Measurements from ENCODE around the gene MESD. TPM values are rescaled to one million over a fixed set of nuclear protein-coding genes. Genes with fewer than 3 reads are reported as not detected.

MESD gene
- total RNA-seq, 4 donors from 2014 or later = 20.3 to 48.7 (median 27.1) TPM

DNA sequence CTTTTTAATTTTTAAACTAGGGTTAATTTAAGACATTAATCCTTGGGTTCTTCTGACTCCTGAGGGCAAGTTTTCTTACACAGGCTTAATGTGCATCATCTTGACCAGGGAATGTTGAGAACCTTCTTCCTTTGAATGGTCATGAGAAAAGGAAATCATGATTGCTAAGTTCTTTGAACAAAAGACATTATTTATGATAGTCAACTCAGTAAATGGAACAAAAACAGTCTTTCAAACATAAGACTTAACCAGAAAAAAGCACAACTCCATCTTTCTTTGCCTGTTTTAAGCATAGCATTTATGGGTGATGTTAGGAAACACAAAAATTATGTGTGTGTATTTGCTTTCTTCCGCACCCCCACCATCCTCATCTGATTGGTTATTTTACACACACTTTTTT is 16.5 kb upstream of the MESD start:
- no peak for TF ChIP-seq POLR2A (IDR thresholded peaks at IDR 0.05)
- TF ChIP-seq, protein P1, sequence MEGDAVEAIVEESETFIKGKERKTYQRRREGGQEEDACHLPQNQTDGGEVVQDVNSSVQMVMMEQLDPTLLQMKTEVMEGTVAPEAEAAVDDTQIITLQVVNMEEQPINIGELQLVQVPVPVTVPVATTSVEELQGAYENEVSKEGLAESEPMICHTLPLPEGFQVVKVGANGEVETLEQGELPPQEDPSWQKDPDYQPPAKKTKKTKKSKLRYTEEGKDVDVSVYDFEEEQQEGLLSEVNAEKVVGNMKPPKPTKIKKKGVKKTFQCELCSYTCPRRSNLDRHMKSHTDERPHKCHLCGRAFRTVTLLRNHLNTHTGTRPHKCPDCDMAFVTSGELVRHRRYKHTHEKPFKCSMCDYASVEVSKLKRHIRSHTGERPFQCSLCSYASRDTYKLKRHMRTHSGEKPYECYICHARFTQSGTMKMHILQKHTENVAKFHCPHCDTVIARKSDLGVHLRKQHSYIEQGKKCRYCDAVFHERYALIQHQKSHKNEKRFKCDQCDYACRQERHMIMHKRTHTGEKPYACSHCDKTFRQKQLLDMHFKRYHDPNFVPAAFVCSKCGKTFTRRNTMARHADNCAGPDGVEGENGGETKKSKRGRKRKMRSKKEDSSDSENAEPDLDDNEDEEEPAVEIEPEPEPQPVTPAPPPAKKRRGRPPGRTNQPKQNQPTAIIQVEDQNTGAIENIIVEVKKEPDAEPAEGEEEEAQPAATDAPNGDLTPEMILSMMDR (IDR thresholded peaks at IDR 0.05) = no peak
- DNase-seq = no peak
- Histone ChIP-seq H3K27me3 (no peaks in the 10 kb centered on the region), H3K9me3 (no peaks in the 10 kb centered on the region), H3K4me1 (peaks cover 0 to 24% (median 7%) of the 10 kb centered on the region in 4 donors), H3K27ac (no peak overlapping the region), H3K4me3 (no peak overlapping the region), H3K36me3 (peaks cover 0 to 4% (median 0%) of the 10 kb centered on the region in 3 donors)

DNA sequence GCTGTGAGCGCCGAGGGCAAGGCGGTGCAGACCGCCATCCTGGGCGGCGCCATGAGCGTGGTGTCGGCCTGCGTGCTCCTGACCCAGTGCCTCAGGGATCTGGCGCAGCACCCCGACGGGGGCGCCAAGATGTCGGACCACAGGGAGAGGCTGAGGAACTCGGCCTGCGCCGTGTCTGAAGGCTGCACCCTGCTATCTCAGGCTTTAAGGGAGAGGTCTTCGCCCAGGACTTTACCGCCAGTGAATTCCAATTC is 13.4 kb upstream of the MESD start:
- TF ChIP-seq, protein P1 (IDR thresholded peaks at IDR 0.05) = no peak
- TF ChIP-seq POLR2A (IDR thresholded peaks at IDR 0.05) = no peak
- Histone ChIP-seq H3K9me3 (no peaks in the 10 kb centered on the region), H3K27me3 (no peaks in the 10 kb centered on the region), H3K4me1 (peaks cover 0 to 24% (median 7%) of the 10 kb centered on the region in 4 donors), H3K36me3 (peaks cover 0 to 4% (median 0%) of the 10 kb centered on the region in 3 donors), H3K4me3 (peak overlapping the region; percentile 71 to 95 (median 81)), H3K27ac (no peak overlapping the region)
- DNase-seq = no peak

DNA sequence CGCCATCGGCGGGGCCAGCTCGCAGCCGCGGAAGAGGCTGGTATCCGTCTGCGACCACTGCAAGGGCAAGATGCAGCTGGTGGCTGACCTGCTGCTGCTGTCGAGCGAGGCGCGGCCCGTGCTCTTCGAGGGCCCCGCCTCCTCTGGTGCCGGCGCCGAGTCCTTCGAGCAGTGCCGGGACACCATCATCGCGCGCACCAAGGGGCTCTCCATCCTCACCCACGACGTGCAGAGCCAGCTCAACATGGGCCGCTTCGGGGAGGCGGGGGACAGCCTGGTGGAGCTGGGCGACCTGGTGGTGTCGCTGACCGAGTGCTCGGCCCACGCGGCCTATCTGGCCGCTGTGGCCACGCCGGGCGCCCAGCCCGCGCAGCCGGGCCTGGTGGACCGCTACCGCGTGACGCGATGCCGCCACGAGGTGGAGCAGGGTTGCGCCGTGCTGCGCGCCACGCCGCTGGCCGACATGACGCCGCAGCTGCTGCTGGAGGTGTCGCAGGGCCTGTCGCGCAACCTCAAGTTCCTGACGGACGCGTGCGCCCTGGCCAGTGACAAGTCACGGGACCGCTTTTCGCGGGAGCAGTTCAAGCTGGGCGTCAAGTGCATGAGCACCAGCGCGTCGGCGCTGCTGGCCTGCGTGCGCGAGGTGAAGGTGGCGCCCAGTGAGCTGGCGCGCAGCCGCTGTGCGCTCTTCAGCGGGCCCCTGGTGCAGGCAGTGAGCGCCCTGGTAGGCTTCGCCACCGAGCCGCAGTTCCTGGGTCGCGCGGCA is 12.9 kb upstream of the MESD start:
- Histone ChIP-seq H3K9me3 (no peaks in the 10 kb centered on the region), H3K4me1 (peaks cover 0 to 24% (median 7%) of the 10 kb centered on the region in 4 donors), H3K27me3 (no peaks in the 10 kb centered on the region), H3K36me3 (peaks cover 0 to 4% (median 0%) of the 10 kb centered on the region in 3 donors), H3K4me3 (peak overlapping the region; percentile 71 to 95 (median 81)), H3K27ac (peak overlapping the region; percentile 92 to 99 (median 98))
- TF ChIP-seq, protein P1 (IDR thresholded peaks at IDR 0.05) = no peak
- peak in 1 of 3 donors; percentile 53 for DNase-seq

DNA sequence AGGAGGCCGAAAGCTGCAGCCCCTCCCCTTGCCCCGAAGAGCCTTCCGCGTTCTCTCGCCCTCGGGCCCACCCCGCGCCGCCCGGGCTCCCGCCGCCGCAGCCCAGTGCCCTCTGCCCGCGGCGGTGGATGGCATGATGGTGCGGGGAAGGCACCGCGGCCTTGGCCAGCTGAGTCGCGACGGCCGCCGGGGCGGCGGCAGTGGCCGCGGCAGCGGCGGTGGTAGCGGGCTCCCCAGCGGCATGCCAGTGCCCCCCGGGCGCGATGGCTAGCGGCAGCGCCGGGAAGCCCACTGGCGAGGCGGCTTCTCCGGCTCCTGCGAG is 12.4 kb upstream of the MESD start:
- TF ChIP-seq POLR2A (IDR thresholded peaks at IDR 0.05) = no peak
- TF ChIP-seq, protein P1 (IDR thresholded peaks at IDR 0.05) = no peak
- Histone ChIP-seq H3K36me3 (peaks cover 0 to 4% (median 0%) of the 10 kb centered on the region in 3 donors), H3K4me3 (peak overlapping the region; percentile 71 to 95 (median 81)), H3K4me1 (peaks cover 0 to 24% (median 7%) of the 10 kb centered on the region in 4 donors), H3K9me3 (no peaks in the 10 kb centered on the region), H3K27ac (peak overlapping the region; percentile 92 to 99 (median 98)), H3K27me3 (no peaks in the 10 kb centered on the region)
- no peak for DNase-seq

DNA sequence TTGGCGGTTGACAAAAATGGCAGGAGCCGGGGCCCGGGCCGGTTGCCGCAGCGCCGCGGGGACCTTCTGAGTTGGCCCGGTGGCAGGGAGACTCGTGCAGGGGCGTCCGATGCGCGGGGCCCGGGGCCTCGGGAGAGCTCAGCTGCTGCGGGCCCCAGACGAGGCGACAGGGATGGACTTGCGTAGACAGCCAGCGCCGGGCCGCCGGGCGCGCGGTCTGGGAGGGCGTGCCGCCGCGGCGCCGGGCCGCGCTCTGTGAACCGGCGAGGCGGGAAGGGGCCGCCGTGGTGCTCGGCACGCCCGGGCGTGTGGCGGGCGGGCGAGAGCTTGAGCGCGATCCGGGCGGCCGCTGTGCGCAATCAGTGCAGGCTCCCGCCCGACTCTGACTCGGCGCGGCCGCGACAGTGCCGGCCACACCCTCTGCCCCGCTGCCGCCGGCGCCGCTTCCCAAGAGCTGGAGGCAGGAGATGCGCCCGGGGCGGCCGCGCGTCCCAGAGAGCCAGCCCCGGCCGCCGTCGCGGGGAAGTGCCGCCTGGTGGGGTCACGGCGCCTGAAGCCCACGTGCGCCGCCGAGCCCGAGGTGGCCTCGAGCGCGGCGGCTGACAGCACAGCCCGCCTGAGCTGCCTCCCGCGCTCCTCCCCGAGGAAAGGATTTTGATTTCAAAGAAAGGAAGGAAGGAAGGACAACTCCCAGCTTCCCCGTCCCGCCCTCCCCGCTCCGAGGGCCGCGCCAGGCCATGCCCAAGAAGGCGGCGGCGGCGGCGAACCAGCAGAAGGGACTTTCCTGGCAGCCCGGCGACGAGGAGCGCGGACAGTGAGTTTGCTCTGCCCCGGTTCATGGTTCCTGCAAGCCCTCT is 11.8 kb upstream of the MESD start:
- H3K4me3 ChIP-seq = peak overlapping the region; percentile 71 to 95 (median 81)
- peaks cover 0 to 4% (median 0%) of the 10 kb centered on the region in 3 donors for H3K36me3 ChIP-seq
- no peaks in the 10 kb centered on the region for H3K9me3 ChIP-seq
- peaks cover 0 to 24% (median 7%) of the 10 kb centered on the region in 4 donors for H3K4me1 ChIP-seq
- no peak for TF ChIP-seq POLR2A (IDR thresholded peaks at IDR 0.05)
- TF ChIP-seq, protein P1 (IDR thresholded peaks at IDR 0.05) = no peak
- H3K27ac ChIP-seq = peak overlapping the region; percentile 92 to 99 (median 98)
- DNase-seq = peak; percentile 63 to 81 (median 76)
- no peaks in the 10 kb centered on the region for H3K27me3 ChIP-seq

Data from Peyer's patch (tissue), 4 donors.